GM23248 (cell line): ENCODE measurements around the gene GRAPL.
"Not testable (repeated sequence)": the region's sequence is repeated elsewhere in the genome, so short reads cannot be mapped to it uniquely, and the experiment has no call there.

Source experiments
- EZH2 ChIP-seq: fragments of 200-600 bp; sonication (generic); IDR thresholded peaks from 2 replicates; pipeline ENCODE4 v1.6.1; 2018; ENCODE audit warnings: antibody characterized with exemption, mild to moderate bottlenecking; ENCODE audit not compliant: insufficient read depth, poor library complexity, severe bottlenecking
- EZH2phosphoT487 ChIP-seq: fragments of 200-600 bp; sonication (generic); IDR thresholded peaks from 2 replicates; pipeline ENCODE4 v1.6.1; 2018; ENCODE audit warnings: antibody characterized with exemption, moderate library complexity, mild to moderate bottlenecking, low read depth; ENCODE audit not compliant: insufficient read depth

- not testable (repeated sequence) for TF ChIP-seq EZH2phosphoT487, EZH2
These were observed 8.7 kb downstream of the GRAPL start for GRCh38 chr17:19136138-19136537.
